GM12891 (cell line): ENCODE data around the gene ASB15.
A peak's percentile ranks its signal among the peaks of the same experiment; 100 is the strongest.

ENCODE experiments used
- POLR2A ChIP-seq: IDR thresholded peaks from 2 replicates; pipeline ENCODE4 v1.6.1; 2011; ENCODE audit warnings: low read depth, low read length, control low read depth
- POLR2AphosphoS5 ChIP-seq: IDR thresholded peaks from 2 replicates; pipeline ENCODE4 v1.6.1; 2011; ENCODE audit warnings: low read depth, low read length, control low read depth
- SPI1 ChIP-seq: IDR thresholded peaks from 2 replicates; pipeline ENCODE4 v1.6.1; 2011; ENCODE audit warnings: low read depth, low read length, control low read depth
- TAF1 ChIP-seq: IDR thresholded peaks from 2 replicates; pipeline ENCODE4 v1.6.1; 2011; ENCODE audit warnings: low read depth, low read length, control low read depth

DNA sequence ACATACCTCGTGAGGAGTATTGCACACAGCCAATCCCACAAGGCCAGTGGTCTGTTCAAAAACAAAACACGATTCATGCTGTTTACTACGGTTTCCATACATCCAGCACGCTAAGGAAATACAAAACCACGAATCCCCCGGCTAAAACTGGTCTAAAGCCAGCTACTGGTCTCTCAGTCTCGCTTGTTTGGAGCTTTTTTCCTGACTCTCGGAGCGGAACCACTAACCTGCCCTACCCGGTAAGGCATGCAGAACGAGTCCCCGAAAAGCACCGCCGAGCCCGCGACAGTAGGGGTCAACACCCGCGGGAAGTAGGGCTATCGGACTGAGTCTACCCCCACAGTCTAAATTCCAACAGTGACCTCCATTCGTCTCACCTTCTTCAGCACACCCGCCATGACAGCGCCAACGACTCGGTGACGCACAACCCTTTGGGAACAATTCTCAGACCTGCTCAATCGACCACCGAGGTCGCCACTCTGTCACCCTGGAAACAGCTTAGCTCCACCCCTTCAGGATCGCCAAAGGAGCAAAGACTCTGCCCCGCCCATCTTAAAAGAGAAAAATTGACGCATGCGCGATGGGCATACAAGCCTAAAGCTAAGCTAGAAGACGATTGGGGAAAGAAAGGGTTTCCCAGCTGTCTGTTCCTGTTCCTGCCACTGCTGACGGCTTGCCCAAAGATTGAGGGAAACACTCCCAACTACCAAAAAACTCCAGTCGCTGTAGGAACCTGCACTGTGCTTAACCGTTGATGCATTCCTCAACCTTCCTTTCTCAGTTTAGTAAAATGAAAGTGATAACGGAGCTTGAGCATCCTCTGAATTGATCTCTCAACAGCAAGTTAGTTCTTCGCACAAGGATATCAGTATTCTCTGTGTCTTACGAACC lies 44.0 kb upstream of the ASB15 start, which contains the start of gene NDUFA5:
- TF ChIP-seq POLR2A = peak; percentile 78
- TF ChIP-seq TAF1 = peak; percentile 89
- TF ChIP-seq POLR2AphosphoS5 = peak; percentile 75
- no peak for TF ChIP-seq SPI1
